ENCODE results near the gene HVCN1. TPM values are rescaled to one million over a fixed set of nuclear protein-coding genes. Genes with fewer than 3 reads are reported as not detected.

HVCN1 gene
- total and polyA plus RNA-seq, 2 of the 8 experiments (the other 6 are each of a cell fraction or from before 2014, with no cell fraction given): 5.8 to 11.2 TPM

DNA sequence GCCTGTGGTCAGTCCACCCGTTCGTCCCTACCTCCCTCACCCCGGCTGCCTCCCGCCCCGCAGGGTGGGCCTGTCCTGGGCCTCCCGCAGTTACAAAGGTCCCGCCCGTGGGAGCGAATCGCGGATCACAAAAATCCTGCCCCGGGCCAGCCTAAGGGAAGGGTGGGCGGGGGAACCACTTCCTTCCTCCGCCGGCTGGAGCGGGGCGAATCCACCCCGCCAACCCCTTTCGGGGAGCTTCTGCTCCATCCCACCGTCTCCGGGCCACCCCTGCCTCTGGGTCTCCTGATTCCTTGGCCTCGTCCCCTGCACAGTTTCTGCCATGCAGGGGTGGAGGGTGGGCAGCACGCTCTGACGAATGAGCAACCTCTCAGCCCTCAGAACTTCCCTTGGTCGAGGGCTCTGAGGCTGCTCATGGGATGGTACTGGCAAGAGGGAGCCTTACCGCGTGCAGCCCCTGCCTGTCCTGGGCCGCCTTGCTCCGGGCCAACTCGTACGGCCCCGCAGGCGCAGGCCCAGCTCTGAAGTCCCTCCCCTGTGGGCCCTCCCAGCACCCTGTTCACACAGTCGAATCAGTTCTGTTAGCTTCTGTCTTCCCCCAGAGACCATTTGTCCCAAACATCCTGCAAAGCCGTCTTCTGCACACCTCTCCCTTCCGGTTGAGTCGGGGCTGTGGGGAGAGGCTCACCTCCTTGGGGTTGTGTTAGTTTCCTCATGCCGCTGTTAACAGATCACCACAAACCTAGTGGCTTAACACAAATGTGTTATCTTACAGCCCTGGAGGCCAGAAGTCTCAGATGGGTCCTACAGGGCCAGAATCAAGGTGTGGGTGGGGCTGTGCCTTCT lies 589 bp upstream of the HVCN1 start:
- Histone ChIP-seq H2BK5ac (ENCODE audit: low read depth, low read length) (peak overlapping the region; percentile 62), H3K23ac (ENCODE audit: insufficient read length) (no peak overlapping the region), H3K79me2 (ENCODE audit: control insufficient read depth in 1 of 2, insufficient read depth in 2 of 2, low read length in 2 of 2) (no peaks in the 10 kb centered on the region), H4K5ac (ENCODE audit: insufficient read length, low read depth, low read length) (peak overlapping the region; percentile 97), H2BK120ac (replicated peaks; ENCODE audit: low read depth, low read length) (peak overlapping the region; percentile 56), H2AFZ (ENCODE audit: low read length) (peak overlapping the region; percentile 98), H3K36me3 (ENCODE audit: control insufficient read depth in 2 of 4, insufficient read depth in 4 of 4, low read length in 3 of 4) (no peaks in the 10 kb centered on the region), H2BK20ac (ENCODE audit: low read length) (0 out of 2 replicates have a peak overlapping the region, but pooled peaks have one; percentile 51), H3K56ac (replicated peaks; ENCODE audit: insufficient read length, low read depth, low read length) (no peak overlapping the region), H4K8ac (ENCODE audit: extremely low read depth, insufficient read depth, low read length) (peak overlapping the region; percentile 80; the same call in 1 of the 2 replicates), H2BK12ac (ENCODE audit: low read depth, low read length) (peak overlapping the region; percentile 62; the same call in 1 of the 2 replicates), H3K4me1 (replicated peaks in 1 of 4; ENCODE audit: control insufficient read depth in 3 of 4, insufficient read depth in 4 of 4, low read length in 3 of 4) (peaks cover 2 to 15% (median 6%) of the 10 kb centered on the region in 4 experiments), H3K9me3 (ENCODE audit: insufficient read depth in 2 of 2, low read depth in 1 of 2, low read length in 1 of 2) (no peaks in the 10 kb centered on the region), H2AK5ac (ENCODE audit: low read depth, low read length) (no peak overlapping the region), H3K4me3 (ENCODE audit: extremely low read depth in 1 of 4, insufficient read depth in 2 of 4, low read depth in 3 of 4, low read length in 4 of 4) (peak overlapping the region; percentile 38 to 71 (median 50); a peak in 7 of 8 replicates), H3K14ac (ENCODE audit: insufficient read length) (no peak overlapping the region), H2BK15ac (ENCODE audit: low read length) (peak overlapping the region; percentile 83; the same call in 1 of the 2 replicates), H3K18ac (ENCODE audit: extremely low read depth, low read length) (peak overlapping the region; percentile 95), H3K23me2 (ENCODE audit: low read depth, low read length) (peaks cover 6% of the 10 kb centered on the region), H3K27me3 (replicated peaks in 1 of 4; ENCODE audit: control insufficient read depth in 3 of 4, extremely low read depth in 1 of 4, insufficient read depth in 3 of 4, low read length in 3 of 4) (peaks cover 0 to 13% (median 9%) of the 10 kb centered on the region in 4 experiments; a peak in 5 of 7 replicates), H3K9ac (replicated peaks in 1 of 4; ENCODE audit: extremely low read depth in 1 of 4, low read depth in 3 of 4, low read length in 3 of 4) (peak overlapping the region; percentile 49 to 65 (median 58); a peak in 5 of 7 replicates), H3K4ac (replicated peaks; ENCODE audit: insufficient read length, low read depth, low read length) (peak overlapping the region; percentile 98), H3K27ac (ENCODE audit: low read depth, low read length) (peak overlapping the region; percentile 64; the same call in 1 of the 2 replicates), H3K4me2 (ENCODE audit: insufficient read depth in 1 of 2, low read depth in 2 of 2, low read length in 2 of 2) (peak overlapping the region; percentile 83 to 85), H4K91ac (replicated peaks; ENCODE audit: insufficient read length, low read length) (peak overlapping the region; percentile 88), H4K20me1 (replicated peaks in 1 of 2; ENCODE audit: control insufficient read depth in 1 of 2, insufficient read depth in 2 of 2, low read length in 2 of 2) (no peaks in the 10 kb centered on the region), H3K79me1 (ENCODE audit: low read depth, low read length) (no peaks in the 10 kb centered on the region)
- CTCF ChIA-PET (ENCODE audit: partially characterized antibody): interaction anchor here (0.7 to 1.4 kb wide), 5 partner anchors 8 to 72 kb away, joined by 3 to 5 read pairs (median 3); no protein-coding TSS in a partner anchor
- peak in 1 of 2 experiments; percentile 85 for DNase-seq (ENCODE audit: low read depth in 1 of 2, low spot score in 2 of 2)
- FAIRE-seq: no peak
- WGBS, 2 experiments (ENCODE audit: extremely low coverage in 1 of 2, insufficient coverage in 1 of 2, insufficient read length in 1 of 2, insufficient replicate concordance in 2 of 2, low coverage in 1 of 2, low lambda C conversion rate in 2 of 2, missing lambda C conversion rate in 1 of 2): 16% methylated on average over 18 of the region's 38 CpGs; no CpG with 5 or more reads in 1 of the 2 experiments
- POLR2A ChIA-PET (ENCODE audit: partially characterized antibody): interaction anchor here (0.5 to 2.5 kb wide), 16 partner anchors 10 to 654 kb away, joined by 3 to 9 read pairs (median 3); partner anchors contain the start of gene PPP1CC
- TF ChIP-seq SIRT6 (IDR thresholded peaks at IDR 0.05; ENCODE audit: low read length): no peak
- no peak; the same call in 1 of the 2 replicates for TF ChIP-seq PHF8 (conservative IDR thresholded peaks at IDR 0.05; ENCODE audit: low read depth, low read length)
- peak in 1 of 2 experiments; percentile 52; a peak in 1 of 3 replicates for TF ChIP-seq EP300 (IDR thresholded peaks at IDR 0.05; ENCODE audit: borderline replicate concordance in 1 of 2, low read depth in 2 of 2, low read length in 2 of 2)
- 0 out of 2 replicates have a peak, but pooled peaks have one; percentile 26 for TF ChIP-seq TBP (IDR thresholded peaks at IDR 0.05; ENCODE audit: low read depth, low read length)
- no peak for TF ChIP-seq KDM4A (IDR thresholded peaks at IDR 0.05; ENCODE audit: low read depth, low read length, severe bottlenecking)
- no peak for TF ChIP-seq EGR1 (IDR thresholded peaks at IDR 0.05; ENCODE audit: borderline replicate concordance, low read depth, low read length)
- peak; percentile 47 for TF ChIP-seq TAF1 (IDR thresholded peaks at IDR 0.05; ENCODE audit: low read depth, low read length)
- peak; percentile 58 for TF ChIP-seq CTBP2 (IDR thresholded peaks at IDR 0.05; ENCODE audit: borderline replicate concordance, insufficient read depth, insufficient read length, low read length)

All from H1 (cell line).